Measurements from ENCODE around the gene HDLBP.

GRCh38 chr2:241238693-241239198, 76.7 kb downstream of the HDLBP start:
- TF ChIP-seq EZH2 (IDR thresholded peaks at IDR 0.05; ENCODE audit: insufficient read depth, poor library complexity, severe bottlenecking) = no peak
- no peak for TF ChIP-seq EZH2phosphoT487 (IDR thresholded peaks at IDR 0.05; ENCODE audit: insufficient read depth, low read depth)
